ENCODE measurements around the gene WDR37.
"Not testable (repeated sequence)": the region's sequence is repeated elsewhere in the genome, so short reads cannot be mapped to it uniquely, and the experiment has no call there.

WDR37 gene, protein sequence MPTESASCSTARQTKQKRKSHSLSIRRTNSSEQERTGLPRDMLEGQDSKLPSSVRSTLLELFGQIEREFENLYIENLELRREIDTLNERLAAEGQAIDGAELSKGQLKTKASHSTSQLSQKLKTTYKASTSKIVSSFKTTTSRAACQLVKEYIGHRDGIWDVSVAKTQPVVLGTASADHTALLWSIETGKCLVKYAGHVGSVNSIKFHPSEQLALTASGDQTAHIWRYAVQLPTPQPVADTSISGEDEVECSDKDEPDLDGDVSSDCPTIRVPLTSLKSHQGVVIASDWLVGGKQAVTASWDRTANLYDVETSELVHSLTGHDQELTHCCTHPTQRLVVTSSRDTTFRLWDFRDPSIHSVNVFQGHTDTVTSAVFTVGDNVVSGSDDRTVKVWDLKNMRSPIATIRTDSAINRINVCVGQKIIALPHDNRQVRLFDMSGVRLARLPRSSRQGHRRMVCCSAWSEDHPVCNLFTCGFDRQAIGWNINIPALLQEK

GRCh38 chr10:1056326-1057105, at the start of gene WDR37:
Gene WDR37 (plus strand): TSS chr10:1056385. CDS start chr10:1072156, 15,771 bp downstream.
- no peaks in the 10 kb centered on the region for H3K27me3 ChIP-seq (ENCODE audit: control insufficient read depth in 2 of 2, insufficient read depth in 2 of 2, low read length in 2 of 2)
- H3K9me3 ChIP-seq (ENCODE audit: control insufficient read depth in 2 of 2, low read length in 2 of 2), result no peaks in the 10 kb centered on the region
- H3K27ac ChIP-seq (ENCODE audit: low read depth in 2 of 2, low read length in 2 of 2), result peak within 1 kb of the TSS; percentile 95 to 98
- peak within 1 kb of the TSS; percentile 96 to 97 for H3K9ac ChIP-seq (ENCODE audit: low read depth in 1 of 2, low read length in 2 of 2)
- peaks cover 16 to 20% of the 10 kb centered on the region in 2 donors for H3K4me1 ChIP-seq (ENCODE audit: control insufficient read depth in 2 of 2, insufficient read depth in 2 of 2, low read length in 2 of 2)
- H3K4me3 ChIP-seq (ENCODE audit: low read length in 2 of 2), result peak within 1 kb of the TSS; percentile 97 to 98
- H3K36me3 ChIP-seq (ENCODE audit: control insufficient read depth in 2 of 2, insufficient read depth in 2 of 2, low read length in 2 of 2), result peaks cover 0 to 21% of the 10 kb centered on the region in 2 donors

- Histone ChIP-seq H3K4me1 (ENCODE audit: control insufficient read depth in 2 of 2, insufficient read depth in 2 of 2, low read length in 2 of 2) (no peaks in the 10 kb centered on the region), H3K27me3 (ENCODE audit: control insufficient read depth in 2 of 2, insufficient read depth in 2 of 2, low read length in 2 of 2) (no peaks in the 10 kb centered on the region)
These were observed 49.6 kb upstream of the WDR37 start for GRCh38 chr10:1006573-1006972.

DNA sequence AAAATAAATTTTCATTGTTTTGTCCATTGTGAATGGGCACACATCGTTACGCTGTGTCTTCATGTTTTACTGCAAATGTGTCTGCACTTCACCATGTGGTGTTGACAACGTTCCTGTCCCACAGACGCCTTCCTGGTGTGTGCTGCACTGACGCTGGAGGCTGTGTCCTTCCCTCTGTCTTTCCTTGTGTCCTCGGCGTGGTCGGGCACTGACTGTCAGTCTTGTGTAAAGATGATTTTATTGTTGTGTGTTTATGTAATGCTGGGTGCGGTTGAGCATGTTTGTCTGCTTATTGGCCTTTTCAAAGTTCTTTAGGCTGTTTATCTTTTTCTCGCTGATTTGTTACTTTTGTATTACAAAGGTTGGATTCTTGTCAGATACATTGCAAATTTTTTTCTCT, 48.6 kb upstream of the WDR37 start:
- no peaks in the 10 kb centered on the region for H3K4me1 ChIP-seq (ENCODE audit: control insufficient read depth in 2 of 2, insufficient read depth in 2 of 2, low read length in 2 of 2)
- H3K27ac ChIP-seq (ENCODE audit: low read depth in 2 of 2, low read length in 2 of 2), result no peak overlapping the region
- no peaks in the 10 kb centered on the region for H3K27me3 ChIP-seq (ENCODE audit: control insufficient read depth in 2 of 2, insufficient read depth in 2 of 2, low read length in 2 of 2)
- H3K9ac ChIP-seq (ENCODE audit: low read depth in 1 of 2, low read length in 2 of 2), result no peak overlapping the region
- peaks cover 65 to 94% of the 10 kb centered on the region in 2 donors for H3K36me3 ChIP-seq (ENCODE audit: control insufficient read depth in 2 of 2, insufficient read depth in 2 of 2, low read length in 2 of 2)
- H3K9me3 ChIP-seq (ENCODE audit: control insufficient read depth in 2 of 2, low read length in 2 of 2), result no peaks in the 10 kb centered on the region
- H3K4me3 ChIP-seq (ENCODE audit: low read length in 2 of 2), result no peak overlapping the region

More at GRCh38 chr10:1006573-1006972, 49.6 kb upstream of the WDR37 start:
- Histone ChIP-seq H3K36me3 (ENCODE audit: control insufficient read depth in 2 of 2, insufficient read depth in 2 of 2, low read length in 2 of 2) (peaks cover 63 to 93% of the 10 kb centered on the region in 2 donors), H3K9ac (ENCODE audit: low read depth in 1 of 2, low read length in 2 of 2) (no peak overlapping the region), H3K4me3 (ENCODE audit: low read length in 2 of 2) (no peak overlapping the region), H3K9me3 (ENCODE audit: control insufficient read depth in 2 of 2, low read length in 2 of 2) (no peaks in the 10 kb centered on the region), H3K27ac (ENCODE audit: low read depth in 2 of 2, low read length in 2 of 2) (no peak overlapping the region)

DNA sequence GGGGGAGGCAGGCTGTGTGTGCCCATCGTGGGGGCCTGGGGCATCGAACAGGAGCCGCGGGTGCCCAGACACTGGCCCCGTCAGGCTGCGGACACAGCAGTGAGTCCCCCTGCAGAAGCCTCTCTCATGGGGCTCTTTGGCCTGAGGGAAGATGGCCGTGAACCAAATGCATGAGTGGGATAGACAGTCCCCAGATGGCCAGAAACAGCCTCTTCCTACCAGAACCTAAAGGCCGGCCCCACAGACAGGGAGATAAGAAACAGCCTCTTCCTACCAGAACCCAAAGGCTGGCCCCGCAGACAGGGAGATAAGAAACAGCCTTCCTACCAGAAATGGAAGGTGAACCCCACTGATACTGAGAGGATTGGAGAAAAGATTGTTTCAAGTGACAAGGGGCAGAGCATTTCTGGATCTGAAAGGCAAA, 47.1 kb upstream of the WDR37 start:
- no peaks in the 10 kb centered on the region for H3K27me3 ChIP-seq (ENCODE audit: control insufficient read depth in 2 of 2, insufficient read depth in 2 of 2, low read length in 2 of 2)
- H3K4me3 ChIP-seq (ENCODE audit: low read length in 2 of 2), result no peak overlapping the region
- no peaks in the 10 kb centered on the region for H3K4me1 ChIP-seq (ENCODE audit: control insufficient read depth in 2 of 2, insufficient read depth in 2 of 2, low read length in 2 of 2)
- H3K9ac ChIP-seq (ENCODE audit: low read depth in 1 of 2, low read length in 2 of 2), result no peak overlapping the region
- no peak overlapping the region for H3K27ac ChIP-seq (ENCODE audit: low read depth in 2 of 2, low read length in 2 of 2)
- H3K9me3 ChIP-seq (ENCODE audit: control insufficient read depth in 2 of 2, low read length in 2 of 2), result no peaks in the 10 kb centered on the region
- peaks cover 58 to 87% of the 10 kb centered on the region in 2 donors for H3K36me3 ChIP-seq (ENCODE audit: control insufficient read depth in 2 of 2, insufficient read depth in 2 of 2, low read length in 2 of 2)

- H3K4me3 ChIP-seq (ENCODE audit: low read length in 2 of 2); H3K4me1 ChIP-seq (ENCODE audit: control insufficient read depth in 2 of 2, insufficient read depth in 2 of 2, low read length in 2 of 2); H3K9me3 ChIP-seq (ENCODE audit: control insufficient read depth in 2 of 2, low read length in 2 of 2): not testable (repeated sequence)
These were observed 46.2 kb upstream of the WDR37 start for GRCh38 chr10:1009947-1010346.

DNA sequence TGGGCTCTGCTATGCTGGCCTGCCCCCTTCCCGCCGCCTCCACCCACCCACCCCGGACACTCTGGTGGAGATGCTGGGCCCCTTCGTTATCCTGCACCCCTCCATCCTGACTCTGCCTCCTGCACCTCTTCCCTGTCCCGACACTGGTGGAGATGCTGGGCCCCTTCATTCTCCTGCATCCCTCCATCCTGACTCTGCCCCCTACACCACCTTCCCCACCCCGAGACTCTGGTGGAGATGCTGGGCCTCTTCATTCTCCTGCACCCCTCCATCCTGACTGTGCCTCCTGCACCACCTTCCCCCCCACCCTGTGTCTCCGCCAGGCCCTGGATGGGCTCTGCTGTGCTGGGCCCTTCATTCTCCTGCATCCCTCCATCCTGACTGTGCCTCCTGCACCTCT, 45.5 kb upstream of the WDR37 start:
- peaks cover 55 to 79% of the 10 kb centered on the region in 2 donors for H3K36me3 ChIP-seq (ENCODE audit: control insufficient read depth in 2 of 2, insufficient read depth in 2 of 2, low read length in 2 of 2)

More at GRCh38 chr10:1009947-1010346, 46.2 kb upstream of the WDR37 start:
- not testable (repeated sequence) for H3K27me3 ChIP-seq (ENCODE audit: control insufficient read depth in 2 of 2, insufficient read depth in 2 of 2, low read length in 2 of 2); H3K9ac ChIP-seq (ENCODE audit: low read depth in 1 of 2, low read length in 2 of 2); H3K27ac ChIP-seq (ENCODE audit: low read depth in 2 of 2, low read length in 2 of 2)
- peaks cover 54 to 83% of the 10 kb centered on the region in 2 donors for H3K36me3 ChIP-seq (ENCODE audit: control insufficient read depth in 2 of 2, insufficient read depth in 2 of 2, low read length in 2 of 2)

DNA sequence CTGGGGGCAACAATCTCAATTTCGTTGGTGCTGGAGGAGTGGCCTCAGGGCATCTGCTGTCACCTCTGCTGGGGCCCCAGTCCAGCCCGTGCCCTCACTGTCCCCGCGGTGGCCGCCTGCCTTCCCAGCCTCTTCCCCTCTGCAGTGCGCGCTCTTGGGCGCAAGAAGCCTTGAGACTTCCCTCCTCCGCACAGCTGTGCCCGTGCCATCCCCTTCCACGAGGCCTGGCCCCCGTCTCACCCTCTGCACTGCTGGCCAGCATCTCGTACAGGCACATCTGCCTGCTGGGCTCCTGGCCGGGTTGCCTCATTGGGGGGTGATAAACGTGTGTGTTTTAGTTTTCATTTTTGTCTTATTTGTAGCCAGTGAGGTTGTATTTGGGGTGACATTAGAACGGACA, 44.5 kb upstream of the WDR37 start:
- Histone ChIP-seq H3K27ac (ENCODE audit: low read depth in 2 of 2, low read length in 2 of 2) (no peak overlapping the region), H3K4me1 (ENCODE audit: control insufficient read depth in 2 of 2, insufficient read depth in 2 of 2, low read length in 2 of 2) (no peaks in the 10 kb centered on the region), H3K36me3 (ENCODE audit: control insufficient read depth in 2 of 2, insufficient read depth in 2 of 2, low read length in 2 of 2) (peaks cover 57 to 78% of the 10 kb centered on the region in 2 donors), H3K9ac (ENCODE audit: low read depth in 1 of 2, low read length in 2 of 2) (no peak overlapping the region), H3K27me3 (ENCODE audit: control insufficient read depth in 2 of 2, insufficient read depth in 2 of 2, low read length in 2 of 2) (no peaks in the 10 kb centered on the region), H3K4me3 (ENCODE audit: low read length in 2 of 2) (no peak overlapping the region), H3K9me3 (ENCODE audit: control insufficient read depth in 2 of 2, low read length in 2 of 2) (no peaks in the 10 kb centered on the region)

More for the DNA sequence above, 45.5 kb upstream of the WDR37 start:
- H3K27me3 ChIP-seq (ENCODE audit: control insufficient read depth in 2 of 2, insufficient read depth in 2 of 2, low read length in 2 of 2), result no peaks in the 10 kb centered on the region
- no peaks in the 10 kb centered on the region for H3K9me3 ChIP-seq (ENCODE audit: control insufficient read depth in 2 of 2, low read length in 2 of 2)
- H3K9ac ChIP-seq (ENCODE audit: low read depth in 1 of 2, low read length in 2 of 2), result no peak overlapping the region
- H3K4me1 ChIP-seq (ENCODE audit: control insufficient read depth in 2 of 2, insufficient read depth in 2 of 2, low read length in 2 of 2), result no peaks in the 10 kb centered on the region
- no peak overlapping the region for H3K27ac ChIP-seq (ENCODE audit: low read depth in 2 of 2, low read length in 2 of 2)
- H3K4me3 ChIP-seq (ENCODE audit: low read length in 2 of 2), result no peak overlapping the region

DNA sequence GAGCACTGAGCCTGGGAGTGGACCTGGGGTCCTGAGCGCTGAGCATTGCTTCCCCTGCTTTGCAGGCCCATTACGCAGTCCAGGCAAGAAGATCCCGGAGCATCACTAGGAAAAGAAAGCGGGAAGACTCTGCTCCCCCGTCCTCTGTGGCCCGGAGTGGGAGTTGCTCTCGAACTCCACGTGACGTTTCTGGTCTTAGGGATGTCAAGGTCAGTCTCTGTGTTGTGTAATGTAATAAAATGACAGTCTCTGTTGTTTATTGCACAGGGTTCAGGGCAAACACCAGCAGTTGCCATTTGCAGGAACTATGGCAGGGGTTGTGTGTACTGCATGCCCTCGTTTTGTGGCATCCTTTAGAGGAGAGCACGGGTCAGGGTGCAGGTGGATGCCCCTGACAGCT, 40.5 kb upstream of the WDR37 start:
- no peaks in the 10 kb centered on the region for H3K4me1 ChIP-seq (ENCODE audit: control insufficient read depth in 2 of 2, insufficient read depth in 2 of 2, low read length in 2 of 2)
- H3K9me3 ChIP-seq (ENCODE audit: control insufficient read depth in 2 of 2, low read length in 2 of 2), result no peaks in the 10 kb centered on the region
- no peak overlapping the region for H3K9ac ChIP-seq (ENCODE audit: low read depth in 1 of 2, low read length in 2 of 2)
- H3K36me3 ChIP-seq (ENCODE audit: control insufficient read depth in 2 of 2, insufficient read depth in 2 of 2, low read length in 2 of 2), result peaks cover 60 to 61% of the 10 kb centered on the region in 2 donors
- H3K4me3 ChIP-seq (ENCODE audit: low read length in 2 of 2), result no peak overlapping the region
- H3K27me3 ChIP-seq (ENCODE audit: control insufficient read depth in 2 of 2, insufficient read depth in 2 of 2, low read length in 2 of 2), result no peaks in the 10 kb centered on the region
- no peak overlapping the region for H3K27ac ChIP-seq (ENCODE audit: low read depth in 2 of 2, low read length in 2 of 2)

DNA sequence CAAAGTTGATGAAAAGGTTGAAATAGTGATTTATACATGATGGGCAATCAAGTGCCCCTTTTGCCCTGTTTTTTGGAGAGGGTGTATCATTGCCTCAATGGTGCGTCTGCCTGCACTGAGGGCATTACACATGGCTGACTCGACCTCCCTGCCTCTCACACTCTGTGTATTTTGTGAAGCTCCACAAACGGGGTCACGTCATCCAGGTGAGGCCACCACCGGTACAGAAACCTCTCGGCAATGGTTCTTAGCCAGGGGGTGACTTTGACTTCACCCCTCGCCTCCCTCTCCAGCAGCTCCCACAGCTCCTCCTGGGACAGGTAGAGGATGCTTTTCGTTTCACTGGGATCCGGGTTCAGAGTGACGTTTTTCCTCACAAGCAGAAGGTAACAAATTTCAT, 36.8 kb upstream of the WDR37 start:
- Histone ChIP-seq H3K36me3 (ENCODE audit: control insufficient read depth in 2 of 2, insufficient read depth in 2 of 2, low read length in 2 of 2) (peaks cover 33 to 35% of the 10 kb centered on the region in 2 donors), H3K27me3 (ENCODE audit: control insufficient read depth in 2 of 2, insufficient read depth in 2 of 2, low read length in 2 of 2) (no peaks in the 10 kb centered on the region), H3K9ac (ENCODE audit: low read depth in 1 of 2, low read length in 2 of 2) (no peak overlapping the region), H3K9me3 (ENCODE audit: control insufficient read depth in 2 of 2, low read length in 2 of 2) (no peaks in the 10 kb centered on the region), H3K4me1 (ENCODE audit: control insufficient read depth in 2 of 2, insufficient read depth in 2 of 2, low read length in 2 of 2) (no peaks in the 10 kb centered on the region), H3K4me3 (ENCODE audit: low read length in 2 of 2) (no peak overlapping the region), H3K27ac (ENCODE audit: low read depth in 2 of 2, low read length in 2 of 2) (no peak overlapping the region)

DNA sequence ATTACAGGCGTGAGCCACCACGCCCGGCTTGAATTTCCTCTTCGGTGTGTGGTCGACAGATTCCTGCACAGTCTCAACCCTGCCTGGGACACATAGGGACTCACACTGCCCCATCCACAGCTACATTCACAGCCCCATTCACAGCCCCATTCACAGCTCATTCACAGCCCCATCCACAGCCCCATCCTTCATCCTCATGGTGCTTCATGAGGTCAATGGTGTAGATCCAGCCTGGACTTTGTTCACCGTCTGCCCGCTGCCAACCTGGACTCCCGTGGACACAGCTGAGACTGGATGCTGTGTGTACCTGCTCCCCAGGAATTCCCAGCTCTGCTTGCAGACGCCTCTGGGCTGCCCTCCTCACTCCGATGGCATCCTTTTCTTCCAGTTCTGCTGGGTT, 35.7 kb upstream of the WDR37 start:
- Histone ChIP-seq H3K36me3 (ENCODE audit: control insufficient read depth in 2 of 2, insufficient read depth in 2 of 2, low read length in 2 of 2) (peaks cover 28 to 29% of the 10 kb centered on the region in 2 donors), H3K9me3 (ENCODE audit: control insufficient read depth in 2 of 2, low read length in 2 of 2) (no peaks in the 10 kb centered on the region), H3K4me1 (ENCODE audit: control insufficient read depth in 2 of 2, insufficient read depth in 2 of 2, low read length in 2 of 2) (no peaks in the 10 kb centered on the region), H3K4me3 (ENCODE audit: low read length in 2 of 2) (no peak overlapping the region), H3K9ac (ENCODE audit: low read depth in 1 of 2, low read length in 2 of 2) (no peak overlapping the region), H3K27ac (ENCODE audit: low read depth in 2 of 2, low read length in 2 of 2) (no peak overlapping the region), H3K27me3 (ENCODE audit: control insufficient read depth in 2 of 2, insufficient read depth in 2 of 2, low read length in 2 of 2) (no peaks in the 10 kb centered on the region)

All from mucosa of rectum (tissue), 2 donors.